Loucy (cell line): ENCODE measurements around the gene RBM20.

ENCODE experiments used
- EZH2phosphoT487 ChIP-seq: fragments of 200-600 bp; IDR thresholded peaks from 2 replicates; pipeline ENCODE4 v1.6.1; 2018; ENCODE audit warnings: antibody characterized with exemption, mild to moderate bottlenecking, moderate library complexity, borderline replicate concordance
- TF ChIP-seq, protein P1 (sequence below): fragments of 200-600 bp; sonication (generic); conservative IDR thresholded peaks from 2 replicates; pipeline ENCODE4 v1.5.1; 2014; ENCODE audit warnings: mild to moderate bottlenecking, antibody characterized with exemption, low read length

- TF ChIP-seq, protein P1, sequence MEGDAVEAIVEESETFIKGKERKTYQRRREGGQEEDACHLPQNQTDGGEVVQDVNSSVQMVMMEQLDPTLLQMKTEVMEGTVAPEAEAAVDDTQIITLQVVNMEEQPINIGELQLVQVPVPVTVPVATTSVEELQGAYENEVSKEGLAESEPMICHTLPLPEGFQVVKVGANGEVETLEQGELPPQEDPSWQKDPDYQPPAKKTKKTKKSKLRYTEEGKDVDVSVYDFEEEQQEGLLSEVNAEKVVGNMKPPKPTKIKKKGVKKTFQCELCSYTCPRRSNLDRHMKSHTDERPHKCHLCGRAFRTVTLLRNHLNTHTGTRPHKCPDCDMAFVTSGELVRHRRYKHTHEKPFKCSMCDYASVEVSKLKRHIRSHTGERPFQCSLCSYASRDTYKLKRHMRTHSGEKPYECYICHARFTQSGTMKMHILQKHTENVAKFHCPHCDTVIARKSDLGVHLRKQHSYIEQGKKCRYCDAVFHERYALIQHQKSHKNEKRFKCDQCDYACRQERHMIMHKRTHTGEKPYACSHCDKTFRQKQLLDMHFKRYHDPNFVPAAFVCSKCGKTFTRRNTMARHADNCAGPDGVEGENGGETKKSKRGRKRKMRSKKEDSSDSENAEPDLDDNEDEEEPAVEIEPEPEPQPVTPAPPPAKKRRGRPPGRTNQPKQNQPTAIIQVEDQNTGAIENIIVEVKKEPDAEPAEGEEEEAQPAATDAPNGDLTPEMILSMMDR: no peak
- TF ChIP-seq EZH2phosphoT487: no peak
These were observed 31.5 kb upstream of the RBM20 start for GRCh38 chr10:110612629-110613028.
